C4-2B (cell line): ENCODE results near the gene EVX1.

Experiments used
- H3K27ac ChIP-seq: fragments of 450-650 bp; 2 replicates; pipeline ENCODE4 v1.5.1; 2017
- CTCF ChIP-seq: fragments of 450-650 bp; conservative IDR thresholded peaks from 2 replicates; pipeline ENCODE4 v1.5.1; 2017; ENCODE audit warnings: mild to moderate bottlenecking
- ZFX ChIP-seq: fragments of 450-650 bp; IDR thresholded peaks from 2 replicates; pipeline ENCODE4 v1.6.1; 2017

EVX1 gene

DNA sequence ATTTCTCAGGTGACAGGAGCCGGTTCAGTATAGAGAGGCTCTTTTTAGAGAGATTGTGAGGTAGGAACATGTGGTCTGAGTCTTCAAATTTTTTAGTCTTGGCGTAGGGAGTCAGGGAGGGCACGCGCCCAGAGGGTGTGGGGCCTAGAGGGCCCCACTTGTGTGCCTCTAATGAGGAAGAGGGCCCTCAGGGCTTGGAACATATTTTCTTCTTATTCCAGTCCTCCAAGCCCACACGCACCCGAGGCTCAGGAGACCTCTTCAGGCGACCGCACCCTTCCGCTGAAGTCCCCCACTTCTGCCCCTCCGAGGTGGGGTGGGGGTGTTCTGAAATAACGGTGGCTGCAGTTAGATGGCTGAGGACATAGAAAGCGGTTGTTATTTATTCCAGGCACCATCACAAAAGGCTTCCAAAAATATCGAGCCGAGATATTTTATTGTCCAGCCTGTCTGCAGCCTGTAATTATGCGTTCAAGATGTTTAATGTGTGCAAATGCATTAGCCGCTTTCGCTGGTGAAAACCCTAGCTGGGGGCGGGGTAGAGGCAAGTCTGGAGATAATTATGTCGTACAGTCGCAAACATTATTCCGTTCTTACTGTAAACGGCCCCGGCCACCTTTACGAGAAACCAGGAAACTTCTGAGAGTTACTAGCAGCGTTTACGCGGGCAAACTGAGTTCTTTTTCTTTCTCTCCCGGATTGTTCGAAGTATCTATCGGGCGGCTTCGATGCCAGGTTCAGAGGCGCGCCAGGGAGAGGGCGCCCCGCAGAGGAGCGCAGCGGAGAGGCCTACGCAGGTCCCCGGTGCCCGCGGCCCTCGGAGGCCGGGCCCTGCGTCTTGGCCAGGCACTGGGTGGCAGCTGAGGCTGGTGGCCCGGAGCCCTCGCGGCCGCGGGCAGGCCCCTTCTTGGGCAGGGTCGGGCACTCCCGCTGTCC, 29.8 kb upstream of the EVX1 start:
- H3K27ac ChIP-seq = no peak overlapping the region
- TF ChIP-seq CTCF = no peak
- TF ChIP-seq ZFX = no peak

- H3K27ac ChIP-seq = no peak overlapping the region
- TF ChIP-seq ZFX (no peak), CTCF (no peak)
Observed at GRCh38 chr7:27213433-27214238, 29.0 kb upstream of the EVX1 start.

DNA sequence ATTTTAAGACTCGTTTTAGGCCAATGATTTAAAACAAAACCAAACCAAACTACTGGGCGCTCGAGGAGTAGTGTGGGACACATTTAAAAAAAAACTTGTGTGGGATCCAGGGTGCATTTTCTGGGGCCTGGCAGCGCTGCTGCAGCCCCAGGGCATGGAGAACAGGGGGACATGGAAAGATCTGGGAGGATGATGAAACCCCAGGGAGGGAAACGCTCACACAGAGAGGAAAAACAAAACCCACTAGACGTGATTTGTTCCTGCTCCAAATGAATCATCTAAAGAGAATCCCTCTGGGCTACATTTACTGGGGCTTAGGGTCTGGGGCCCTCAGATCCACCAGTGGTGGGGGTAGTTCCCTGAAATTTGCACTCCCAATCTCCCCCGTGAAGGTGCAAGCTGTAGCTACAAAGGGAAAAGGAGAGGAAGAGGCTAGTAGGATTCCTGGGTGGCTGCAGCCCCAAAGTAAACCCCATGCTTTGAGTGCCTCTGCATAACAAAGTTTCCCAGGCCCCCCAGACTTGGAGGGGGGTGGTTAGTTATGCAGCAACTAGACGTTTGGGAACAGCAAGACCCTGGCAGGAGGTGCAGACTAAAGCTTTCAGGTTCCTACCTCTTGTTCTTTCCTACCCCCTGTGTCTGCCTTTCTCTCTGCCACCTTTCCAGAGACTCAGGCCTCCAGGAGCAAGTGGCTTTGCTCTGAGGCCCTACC, 28.2 kb upstream of the EVX1 start:
- no peak overlapping the region for H3K27ac ChIP-seq
- TF ChIP-seq CTCF = no peak
- TF ChIP-seq ZFX = no peak

GRCh38 chr7:27215356-27215755, 27.2 kb upstream of the EVX1 start:
- TF ChIP-seq ZFX = no peak
- no peak for TF ChIP-seq CTCF
- no peak overlapping the region for H3K27ac ChIP-seq

- no peak for TF ChIP-seq ZFX
- no peak for TF ChIP-seq CTCF
- H3K27ac ChIP-seq = no peak overlapping the region
Observed at GRCh38 chr7:27217951-27218350, 24.7 kb upstream of the EVX1 start.

- TF ChIP-seq ZFX (no peak), CTCF (no peak)
- H3K27ac ChIP-seq = no peak overlapping the region
Observed at GRCh38 chr7:27219821-27220220, 22.8 kb upstream of the EVX1 start.
